Naive thymus-derived CD4-positive, alpha-beta T cell (primary cell): ENCODE measurements around the gene ODAD3. TPM values are rescaled to one million over a fixed set of nuclear protein-coding genes. Genes with fewer than 3 reads are reported as not detected.
"Not testable (repeated sequence)": the region's sequence is repeated elsewhere in the genome, so short reads cannot be mapped to it uniquely, and the experiment has no call there.

ENCODE experiments used
- ATAC-seq: fragments of 150-1000 bp; cut with Tn5 transposase; 2 replicates; pipeline ENCODE4 v1.10.0; 2021; ENCODE audit warnings: mild to moderate bottlenecking, moderate library complexity
- CTCF ChIA-PET: fragments of 350-600 bp; sonication (Branson Sonifier 250); formaldehyde crosslinking; loops from one replicate; lab custom pipeline; 2021; ENCODE audit warnings: antibody characterized with exemption; lab: Charles Lee
- POLR2A ChIA-PET: fragments of 350-600 bp; sonication (Branson Sonifier 250); formaldehyde crosslinking; loops from one replicate; lab custom pipeline; 2021; ENCODE audit warnings: antibody characterized with exemption, inconsistent platforms; lab: Charles Lee
- DNase-seq, 9 donors: peaks; one replicate each; pipeline versions ENCODE4 v3.0.0 to v3.0.0-alpha.2; 2020 to 2022; ENCODE audit warnings: mixed read lengths in 1 of 9
- H3K27ac ChIP-seq: one replicate; pipeline ENCODE4 v1.7.0; 2013; ENCODE audit warnings: mild to moderate bottlenecking, low read depth, low read length, moderate library complexity
- H3K27me3 ChIP-seq, 2 donors: one replicate each; pipeline ENCODE4 v1.7.0; 2013; ENCODE audit warnings: low read length in 2 of 2, mild to moderate bottlenecking in 2 of 2, moderate library complexity in 2 of 2; ENCODE audit not compliant: control insufficient read depth in 2 of 2, insufficient read depth in 2 of 2
- H3K36me3 ChIP-seq, 3 experiments: 1 replicate in 2 of 3; 2 replicates in 1 of 3; pipeline ENCODE4 v1.7.0; 2013; ENCODE audit warnings: low read length in 3 of 3, mild to moderate bottlenecking in 3 of 3, moderate library complexity in 1 of 3; ENCODE audit not compliant: insufficient read depth in 3 of 3, control insufficient read depth in 2 of 3
- H3K4me1 ChIP-seq, 2 donors: one replicate each; pipeline ENCODE4 v1.7.0; 2013; ENCODE audit warnings: low read length in 2 of 2, mild to moderate bottlenecking in 2 of 2, moderate library complexity in 1 of 2; ENCODE audit not compliant: control insufficient read depth in 2 of 2, insufficient read depth in 2 of 2
- H3K4me3 ChIP-seq: 2 replicates; pipeline ENCODE4 v1.7.0; 2013; ENCODE audit warnings: mild to moderate bottlenecking, low read length
- H3K9me3 ChIP-seq, 3 experiments: 1 replicate in 2 of 3; 2 replicates in 1 of 3; pipeline ENCODE4 v1.7.0; 2013; ENCODE audit warnings: low read length in 3 of 3; ENCODE audit not compliant: control insufficient read depth in 2 of 3
- H3K27ac Mint-ChIP-seq, 9 donors: one replicate each; pipeline ENCODE4 v1.8.0; 2020 to 2022; ENCODE audit warnings: mixed read lengths in 9 of 9, mild to moderate bottlenecking in 8 of 9, moderate library complexity in 5 of 9, inconsistent platforms in 2 of 9
- H3K27me3 Mint-ChIP-seq, 5 donors: one replicate each; pipeline ENCODE4 v1.8.0; 2021 to 2022; ENCODE audit warnings: mixed read lengths in 5 of 5, mild to moderate bottlenecking in 1 of 5
- H3K36me3 Mint-ChIP-seq, 5 donors: one replicate each; pipeline ENCODE4 v1.8.0; 2020 to 2022; ENCODE audit warnings: mixed read lengths in 5 of 5, mild to moderate bottlenecking in 3 of 5, inconsistent platforms in 1 of 5
- H3K4me1 Mint-ChIP-seq, 7 donors: one replicate each; pipeline ENCODE4 v1.8.0; 2020 to 2022; ENCODE audit warnings: mixed read lengths in 7 of 7, mild to moderate bottlenecking in 3 of 7, inconsistent platforms in 1 of 7
- H3K4me3 Mint-ChIP-seq, 10 donors: one replicate each; pipeline ENCODE4 v1.8.0; 2020 to 2022; ENCODE audit warnings: mild to moderate bottlenecking in 10 of 10, mixed read lengths in 10 of 10, moderate library complexity in 6 of 10, inconsistent platforms in 2 of 10
- H3K9me3 Mint-ChIP-seq, 11 donors: one replicate each; pipeline ENCODE4 v1.8.0; 2020 to 2022; ENCODE audit warnings: mixed read lengths in 11 of 11, mild to moderate bottlenecking in 4 of 11, inconsistent platforms in 1 of 11, moderate library complexity in 1 of 11
- intact Hi-C, 2 donors: fragments of 100-400 bp; cut with micrococcal nuclease; formaldehyde crosslinking; loops; one replicate each; pipeline ENCODE4 v1.15.1; 2023
- polyA plus RNA-seq, 2 donors: library from polyadenylated mRNA; unstranded; fragments of 300-500 nt; fragmentation: Illumina TruSeq; gene quantifications; one replicate each; pipeline ENCODE4 v1.2.3, GENCODE V29; 2021
- total RNA-seq, 6 experiments: library from RNA in 5 of 6; stranded (reverse) in 5 of 6; gene quantifications; 1 replicate in 5 of 6; 2 replicates in 1 of 6; pipeline ENCODE4 v1.2.3 and lab custom pipeline; 2021 to 2026

ODAD3 gene
- total and polyA plus RNA-seq, 7 experiments from 2014 or later, result not detected

GRCh38 chr19:11382898-11383705 lies 51.8 kb downstream of the ODAD3 start:
- ChIA-PET POLR2A (interaction anchor here (1.0 to 2.4 kb wide), 6 partner anchors 9 to 175 kb away, joined by 3 to 12 read pairs (median 4); partner anchors contain the start of genes ELOF1, ODAD3, PRKCSH and SWSAP1), CTCF (interaction anchor here (0.5 to 1.7 kb wide), 6 partner anchors 8 to 1314 kb away, joined by 3 to 8 read pairs (median 4); partner anchors contain the start of gene SWSAP1)
- Histone ChIP-seq H3K4me3 (peak overlapping the region; percentile 35), H3K27me3 (no peaks in the 10 kb centered on the region), H3K27ac (no peak overlapping the region), H3K9me3 (no peaks in the 10 kb centered on the region), H3K4me1 (peaks cover 26 to 35% of the 10 kb centered on the region in 2 donors), H3K36me3 (peaks cover 0 to 5% (median 0%) of the 10 kb centered on the region in 3 experiments)
- DNase-seq, result peak in 6 of 9 donors; percentile 20 to 53 (median 30)
- H3K27ac Mint-ChIP-seq, result peak overlapping the region in 4 of 9 donors; percentile 21 to 79 (median 58)
- no peak for ATAC-seq
- peak overlapping the region; percentile 52 to 90 (median 70) for H3K4me3 Mint-ChIP-seq
- H3K9me3 Mint-ChIP-seq, result peaks cover 0 to 4% (median 0%) of the 10 kb centered on the region in 11 donors
- intact Hi-C loops, result loop anchor here (1.0 to 10.0 kb wide), 3 partner anchors 8 to 508 kb away; partner anchors contain the start of gene CARM1 (in 1 of the 2)
- H3K4me1 Mint-ChIP-seq, result peaks cover 28 to 52% (median 40%) of the 10 kb centered on the region in 7 donors
- peaks cover 0 to 5% (median 0%) of the 10 kb centered on the region in 5 donors for H3K36me3 Mint-ChIP-seq
- H3K27me3 Mint-ChIP-seq, result peaks cover 0 to 38% (median 5%) of the 10 kb centered on the region in 5 donors

- H3K4me1 Mint-ChIP-seq, result peaks cover 36 to 65% (median 52%) of the 10 kb centered on the region in 7 donors
- peak overlapping the region; percentile 91 to 99 (median 98) for H3K27ac Mint-ChIP-seq
- POLR2A ChIA-PET, result interaction anchor here (0.5 to 2.4 kb wide), 11 partner anchors 12 to 536 kb away, joined by 3 to 15 read pairs (median 4); partner anchors contain the start of genes CCDC159, ELOF1, ODAD3 and PRKCSH
- Histone ChIP-seq H3K27me3 (no peaks in the 10 kb centered on the region), H3K4me3 (peak overlapping the region; percentile 69), H3K4me1 (peaks cover 33 to 44% of the 10 kb centered on the region in 2 donors), H3K27ac (peak overlapping the region; percentile 86), H3K36me3 (peaks cover 0 to 7% (median 0%) of the 10 kb centered on the region in 3 experiments), H3K9me3 (no peaks in the 10 kb centered on the region)
- H3K9me3 Mint-ChIP-seq, result peaks cover 0 to 6% (median 0%) of the 10 kb centered on the region in 11 donors
- intact Hi-C loops, result loop anchor here (1.0 to 10.0 kb wide), 17 partner anchors 25 to 546 kb away; partner anchors contain the start of genes ODAD3 (in 2 of the 2), PRKCSH (in 2 of the 2), CARM1 (in 1 of the 2) and CCDC159 (in 1 of the 2)
- ATAC-seq, result peak; percentile 90
- peaks cover 0 to 35% (median 5%) of the 10 kb centered on the region in 5 donors for H3K27me3 Mint-ChIP-seq
- peak overlapping the region; percentile 86 to 99 (median 93) for H3K4me3 Mint-ChIP-seq
- peaks cover 3 to 18% (median 7%) of the 10 kb centered on the region in 5 donors for H3K36me3 Mint-ChIP-seq
- CTCF ChIA-PET, result interaction anchor here (0.7 to 2.7 kb wide), 16 partner anchors 10 to 213 kb away, joined by 3 to 13 read pairs (median 4); partner anchors contain the start of genes ODAD3 and PRKCSH
- peak; percentile 88 to 99 (median 98) for DNase-seq
Measured at GRCh38 chr19:11380653-11381537, 54.0 kb downstream of the ODAD3 start.

GRCh38 chr19:11379857-11380350 lies 55.0 kb downstream of the ODAD3 start:
- H3K4me3 Mint-ChIP-seq, result peak overlapping the region; percentile 86 to 99 (median 93)
- peaks cover 3 to 22% (median 7%) of the 10 kb centered on the region in 5 donors for H3K36me3 Mint-ChIP-seq
- ATAC-seq (no peak), DNase-seq (no peak)
- H3K27ac Mint-ChIP-seq, result peak overlapping the region; percentile 91 to 99 (median 98)
- intact Hi-C loops, result loop anchor here (2.0 to 10.0 kb wide), 9 partner anchors 43 to 545 kb away; partner anchors contain the start of genes CARM1 (in 1 of the 2), ECSIT (in 1 of the 2) and SPC24 (in 1 of the 2)
- H3K27me3 ChIP-seq, result no peaks in the 10 kb centered on the region
- H3K27ac ChIP-seq, result peak overlapping the region; percentile 86
- CTCF ChIA-PET, result interaction anchor here (1.4 to 2.7 kb wide), 4 partner anchors 9 to 103 kb away, joined by 4 to 13 read pairs (median 6); no protein-coding TSS in a partner anchor
- peak overlapping the region; percentile 69 for H3K4me3 ChIP-seq
- no peaks in the 10 kb centered on the region for H3K9me3 ChIP-seq
- H3K36me3 ChIP-seq, result peaks cover 0 to 7% (median 0%) of the 10 kb centered on the region in 3 experiments
- H3K27me3 Mint-ChIP-seq, result peaks cover 0 to 30% (median 5%) of the 10 kb centered on the region in 5 donors
- H3K4me1 ChIP-seq, result peaks cover 38 to 48% of the 10 kb centered on the region in 2 donors
- peaks cover 0 to 6% (median 0%) of the 10 kb centered on the region in 11 donors for H3K9me3 Mint-ChIP-seq
- H3K4me1 Mint-ChIP-seq, result peaks cover 40 to 71% (median 58%) of the 10 kb centered on the region in 7 donors
- POLR2A ChIA-PET, result interaction anchor here (1.2 to 2.4 kb wide), 5 partner anchors 11 to 179 kb away, joined by 3 to 15 read pairs (median 11); partner anchors contain the start of genes CCDC159, ELOF1, ODAD3 and PRKCSH

- POLR2A ChIA-PET, result interaction anchor here (1.2 to 2.4 kb wide), 2 partner anchors 56 to 180 kb away, joined by 3 to 12 read pairs; partner anchors contain the start of genes ELOF1, ODAD3 and PRKCSH
- H3K4me1 ChIP-seq, result peaks cover 39 to 48% of the 10 kb centered on the region in 2 donors
- H3K27me3 Mint-ChIP-seq, result peaks cover 0 to 25% (median 4%) of the 10 kb centered on the region in 5 donors
- H3K27me3 ChIP-seq, H3K27ac ChIP-seq, intact Hi-C loops, H3K4me3 ChIP-seq, H3K36me3 ChIP-seq, H3K9me3 Mint-ChIP-seq, H3K9me3 ChIP-seq, DNase-seq, ATAC-seq, CTCF ChIA-PET: not testable (repeated sequence)
- peaks cover 40 to 67% (median 53%) of the 10 kb centered on the region in 7 donors for H3K4me1 Mint-ChIP-seq
- peaks cover 3 to 22% (median 7%) of the 10 kb centered on the region in 5 donors for H3K36me3 Mint-ChIP-seq
- peak overlapping the region in 3 of 9 donors; percentile 46 to 97 (median 62) for H3K27ac Mint-ChIP-seq
- H3K4me3 Mint-ChIP-seq, result peak overlapping the region in 3 of 10 donors; percentile 20 to 95 (median 21)
Measured at GRCh38 chr19:11379269-11379845, 55.6 kb downstream of the ODAD3 start.
